Stimulated activated CD4-positive, alpha-beta T cell treated with anti-CD3 and anti-CD28 coated beads, Interleukin-4, amount 100 ng/mL, for 4 hours (primary cell): Measurements from ENCODE around the gene ENTPD2.

Source experiments
- DNase-seq, 2 experiments: peaks; one replicate each; pipeline ENCODE4 v3.0.0-alpha.2; 2020

ENTPD2 gene

DNA sequence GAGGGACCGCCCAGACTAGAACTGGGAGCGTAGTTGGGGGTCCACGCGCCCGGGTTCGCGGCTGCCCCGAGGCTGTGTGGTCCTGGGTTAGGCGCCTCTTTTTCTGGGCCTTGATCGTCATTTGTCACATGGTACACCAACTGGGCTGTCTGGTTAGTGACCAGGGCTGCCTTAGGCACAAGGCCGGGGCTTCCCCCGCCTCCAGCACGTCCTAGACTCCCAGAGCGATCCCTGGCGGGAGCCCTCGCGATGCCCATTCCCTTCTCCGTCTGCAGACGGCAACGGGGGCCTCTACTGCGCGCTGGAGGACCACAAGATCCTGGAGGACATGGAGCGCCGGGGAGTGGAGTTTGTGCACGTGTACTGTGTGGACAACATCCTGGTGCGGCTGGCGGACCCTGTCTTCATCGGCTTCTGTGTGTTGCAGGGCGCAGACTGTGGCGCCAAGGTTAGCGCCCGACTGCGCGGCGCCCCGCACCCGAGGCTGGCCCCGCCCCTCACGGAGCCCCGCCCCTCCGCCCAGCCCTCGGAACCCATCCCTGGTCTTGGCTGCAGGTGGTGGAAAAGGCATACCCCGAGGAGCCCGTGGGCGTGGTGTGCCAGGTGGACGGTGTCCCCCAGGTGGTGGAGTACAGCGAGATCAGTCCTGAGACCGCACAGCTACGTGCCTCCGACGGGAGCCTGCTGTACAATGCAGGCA is 25.0 kb upstream of the ENTPD2 start:
- no peak for DNase-seq

- peak; percentile 22 to 35 for DNase-seq
Measured at GRCh38 chr9:137077758-137078693, 24.2 kb upstream of the ENTPD2 start.

GRCh38 chr9:137077010-137077747 is 23.3 kb upstream of the ENTPD2 start, which contains the start of gene UAP1L1:
UAP1L1 (plus strand) TSS chr9:137077517; CDS start chr9:137077533, 16 bp downstream.
- DNase-seq: peak; percentile 27 to 34

- no peak for DNase-seq
Measured at GRCh38 chr9:137076636-137077009, 22.8 kb upstream of the ENTPD2 start.

- no peak for DNase-seq
Measured at GRCh38 chr9:137075275-137075775, 21.5 kb upstream of the ENTPD2 start.

- DNase-seq: no peak
Measured at GRCh38 chr9:137074657-137075274, 20.9 kb upstream of the ENTPD2 start.

- DNase-seq: no peak
Measured at GRCh38 chr9:137073992-137074399, 20.1 kb upstream of the ENTPD2 start.

GRCh38 chr9:137071282-137071681 is 17.4 kb upstream of the ENTPD2 start:
- DNase-seq: no peak

- no peak for DNase-seq
Measured at GRCh38 chr9:137070906-137071275, 17.0 kb upstream of the ENTPD2 start.

GRCh38 chr9:137070201-137070905 is 16.5 kb upstream of the ENTPD2 start, which contains the start of gene SAPCD2:
SAPCD2 (minus strand) TSS chr9:137070557; CDS start chr9:137070460, 97 bp downstream.
- peak; percentile 75 to 80 for DNase-seq

GRCh38 chr9:137069508-137070091 is 15.7 kb upstream of the ENTPD2 start:
- no peak for DNase-seq

GRCh38 chr9:137068539-137069507 is 15.0 kb upstream of the ENTPD2 start:
- no peak for DNase-seq

DNA sequence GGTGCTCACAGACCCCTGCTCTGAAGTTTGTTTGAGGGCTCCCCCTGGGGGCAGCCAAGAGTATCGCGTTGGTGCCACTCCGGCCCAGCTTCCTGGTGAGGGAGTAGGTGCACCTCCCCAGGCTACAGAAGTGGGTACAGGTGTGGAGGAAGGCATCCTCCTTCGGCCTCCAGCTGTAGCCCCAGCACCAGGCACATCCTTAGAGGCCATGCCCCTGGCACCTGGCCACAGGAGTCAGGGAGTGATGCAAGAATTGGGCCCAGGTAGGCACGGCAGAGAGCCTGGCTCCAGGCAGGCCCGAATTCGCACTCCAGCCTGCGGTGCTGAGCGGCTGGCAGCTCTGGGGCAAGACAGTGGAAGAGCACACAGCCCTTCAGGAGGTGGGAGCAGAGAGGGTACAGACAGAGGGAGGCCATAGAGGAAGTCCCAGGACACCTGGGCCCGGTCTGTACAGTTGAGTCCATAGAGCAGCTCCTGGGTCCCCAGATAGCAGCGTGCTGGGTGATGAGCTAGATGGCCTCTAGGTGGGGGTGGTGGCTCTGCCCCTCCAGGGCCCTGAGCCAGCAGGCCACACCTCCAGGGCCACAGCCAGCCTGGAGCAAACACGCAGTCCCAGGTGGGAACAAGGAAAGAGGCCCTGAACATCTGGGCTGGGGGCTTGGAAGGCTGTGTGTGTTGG is 14.1 kb upstream of the ENTPD2 start:
- DNase-seq: peak; percentile 81 to 83

GRCh38 chr9:137066096-137066861 is 12.4 kb upstream of the ENTPD2 start:
- no peak for DNase-seq

DNA sequence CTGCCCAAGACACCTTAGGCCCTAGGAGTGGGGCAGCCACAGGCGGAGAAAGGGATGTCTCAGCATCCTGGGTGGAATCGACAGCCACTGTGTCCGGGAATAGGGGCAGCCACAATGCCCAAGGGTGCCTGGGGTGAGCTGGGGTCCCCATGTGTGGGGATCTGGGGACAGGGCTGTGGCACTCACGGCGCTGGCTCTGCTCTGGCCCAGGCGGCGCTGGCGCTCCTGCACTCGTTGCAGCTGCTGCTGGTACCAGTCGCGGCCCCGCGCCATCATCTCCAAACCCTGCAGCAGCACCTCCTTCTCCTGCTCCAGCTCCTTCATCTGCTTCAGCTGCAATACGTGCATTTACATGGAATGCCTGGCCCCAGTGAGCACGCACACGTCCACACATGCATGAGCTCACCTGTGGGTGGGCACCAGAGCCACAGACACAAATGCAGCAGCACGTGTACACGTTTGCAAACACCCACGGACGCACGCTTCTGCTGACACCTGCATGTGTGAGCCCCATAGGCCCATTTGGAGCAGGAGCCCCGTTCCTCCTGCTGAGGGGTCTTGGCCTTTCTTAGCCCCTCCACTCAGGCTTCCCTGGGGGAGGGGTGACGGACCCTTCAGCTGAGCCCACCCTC is 11.6 kb upstream of the ENTPD2 start:
- DNase-seq: no peak

DNA sequence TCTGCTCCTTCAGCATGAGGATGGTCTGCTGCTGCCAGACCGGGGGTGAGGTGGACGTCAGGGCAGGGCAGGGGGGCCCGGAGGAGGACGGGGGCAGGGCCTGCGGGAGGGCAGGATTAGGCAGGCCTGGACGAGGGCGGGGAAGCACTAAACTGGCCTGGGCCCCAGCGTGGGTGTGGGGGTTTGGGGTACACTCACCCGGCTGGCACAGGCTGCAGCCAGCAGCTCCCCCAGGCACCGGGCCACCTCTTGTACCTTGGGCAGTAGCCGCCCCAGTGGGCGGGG is 11.0 kb upstream of the ENTPD2 start:
- no peak for DNase-seq

DNA sequence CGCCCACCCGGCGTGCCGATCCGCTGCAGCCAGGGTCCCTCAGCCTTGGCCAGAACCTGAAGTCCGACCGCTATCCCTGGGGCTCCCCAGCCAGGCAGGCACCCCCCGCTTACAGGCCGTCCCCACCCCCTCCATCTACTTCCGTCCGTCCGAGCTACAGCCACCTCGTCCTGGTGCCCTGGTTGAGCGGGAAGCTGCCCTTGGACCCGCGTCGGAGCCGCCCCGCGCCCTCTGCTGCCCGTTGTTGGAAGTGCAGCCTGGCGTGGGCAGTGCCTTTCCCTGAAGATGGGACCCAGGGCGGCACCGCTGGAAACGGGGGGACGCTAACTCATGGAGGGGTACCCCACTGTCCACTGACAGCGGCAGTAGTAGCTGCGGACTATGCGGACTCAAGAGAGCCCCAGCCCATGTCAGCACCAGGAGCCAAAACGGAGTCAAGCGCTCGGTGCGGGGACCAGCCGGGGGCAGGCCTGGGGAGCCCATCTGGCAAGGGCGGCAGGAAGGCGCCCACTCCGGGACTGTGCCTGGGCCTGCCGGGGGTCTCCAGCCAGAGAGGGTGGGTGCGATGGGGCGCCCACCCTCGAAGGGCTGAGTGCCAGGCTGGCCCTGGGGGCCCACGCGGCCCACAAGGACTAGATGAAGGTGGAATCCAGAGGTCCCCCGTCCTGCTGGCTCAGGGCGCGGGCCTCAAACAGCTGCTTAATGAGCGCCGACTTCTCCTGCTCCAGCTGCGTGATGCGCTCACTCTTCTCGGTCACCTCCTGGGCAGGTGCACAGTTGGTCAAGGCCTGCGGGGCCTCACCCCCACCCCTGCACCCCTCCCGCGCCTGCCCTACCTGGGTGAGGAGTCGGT is 10.4 kb upstream of the ENTPD2 start:
- peak; percentile 36 to 73 for DNase-seq
